Upper lobe of left lung (tissue), 4 donors: ENCODE results near the gene SLC25A48.

Source experiments
- CTCF ChIP-seq, 6 experiments: fragments of 450-650 bp in 4 of 6; fragments of 200-600 bp in 2 of 6; sonication (generic) in 2 of 6; IDR thresholded peaks; one replicate each; pipeline ENCODE4 v1.5.1; 2016 to 2019; ENCODE audit warnings: antibody characterized with exemption in 6 of 6
- EP300 ChIP-seq, 4 donors: sonication (generic); formaldehyde crosslinking; IDR thresholded peaks; one replicate each; pipeline ENCODE4 v1.5.1; 2017; ENCODE audit warnings: antibody characterized with exemption in 4 of 4, control low read depth in 2 of 4
- POLR2A ChIP-seq, 4 donors: fragments of 450-650 bp; IDR thresholded peaks; one replicate each; pipeline ENCODE4 v1.5.1; 2016 to 2017; ENCODE audit warnings: antibody characterized with exemption in 4 of 4, mild to moderate bottlenecking in 2 of 4
- POLR2AphosphoS5 ChIP-seq, 2 donors: sonication (generic); formaldehyde crosslinking; IDR thresholded peaks; one replicate each; pipeline ENCODE4 v1.5.1; 2017; ENCODE audit warnings: antibody characterized with exemption in 2 of 2

- TF ChIP-seq CTCF (IDR thresholded peaks at IDR 0.05) = no peak
- no peak for TF ChIP-seq POLR2A (IDR thresholded peaks at IDR 0.05)
- no peak for TF ChIP-seq POLR2AphosphoS5 (IDR thresholded peaks at IDR 0.05)
- no peak for TF ChIP-seq EP300 (IDR thresholded peaks at IDR 0.05)
These were observed 9.3 kb downstream of the SLC25A48 start for GRCh38 chr5:135843571-135844337.
